Measurements from ENCODE around the gene FMNL1. TPM values are rescaled to one million over a fixed set of nuclear protein-coding genes. Genes with fewer than 3 reads are reported as not detected.

FMNL1 gene
- total RNA-seq, 1 experiment from 2014 or later = 20.0 TPM

GRCh38 chr17:45229681-45230409 is 8.2 kb downstream of the FMNL1 start:
- H3K27ac ChIP-seq (ENCODE audit: low read length) = peak overlapping the region; percentile 96
- no peaks in the 10 kb centered on the region for H3K9me3 ChIP-seq (ENCODE audit: control insufficient read depth, insufficient read depth, low read depth, low read length)
- no peaks in the 10 kb centered on the region for H3K36me3 ChIP-seq (ENCODE audit: control insufficient read depth, insufficient read depth, low read length)
- BruUV-seq (replicated peaks) = no TSS peak
- ChIA-PET POLR2A (interaction anchor here (1.2 kb wide), 1 partner anchor 87 kb away, joined by 3 read pairs; the partner anchor contains the start of gene MAP3K14), CTCF (interaction anchor here (0.9 to 2.2 kb wide), 3 partner anchors 11 to 95 kb away, joined by 3 to 14 read pairs (median 5); partner anchors contain the start of gene ACBD4)
- intact Hi-C loops (cut with micrococcal nuclease; ENCODE audit: unreplicated experiment) (no loop called here), in situ Hi-C loops (cut with HindIII; ENCODE audit: low pct_unique_long_range_greater_than_20kb, low sequenced_read_pairs) (no loop called here)
- no peaks in the 10 kb centered on the region for H3K27me3 ChIP-seq (ENCODE audit: control insufficient read depth, insufficient read depth, low read length)
- H3K4me1 ChIP-seq (ENCODE audit: control insufficient read depth, insufficient read depth, low read length) = peaks cover 58% of the 10 kb centered on the region
- no peak overlapping the region for H3K4me3 ChIP-seq (ENCODE audit: low read depth in 2 of 2, low read length in 2 of 2)
- ATAC-seq = no peak
- TF ChIP-seq POLR2AphosphoS5 (IDR thresholded peaks at IDR 0.05; ENCODE audit: low read depth, low read length) = no peak
- TF ChIP-seq, protein P1, sequence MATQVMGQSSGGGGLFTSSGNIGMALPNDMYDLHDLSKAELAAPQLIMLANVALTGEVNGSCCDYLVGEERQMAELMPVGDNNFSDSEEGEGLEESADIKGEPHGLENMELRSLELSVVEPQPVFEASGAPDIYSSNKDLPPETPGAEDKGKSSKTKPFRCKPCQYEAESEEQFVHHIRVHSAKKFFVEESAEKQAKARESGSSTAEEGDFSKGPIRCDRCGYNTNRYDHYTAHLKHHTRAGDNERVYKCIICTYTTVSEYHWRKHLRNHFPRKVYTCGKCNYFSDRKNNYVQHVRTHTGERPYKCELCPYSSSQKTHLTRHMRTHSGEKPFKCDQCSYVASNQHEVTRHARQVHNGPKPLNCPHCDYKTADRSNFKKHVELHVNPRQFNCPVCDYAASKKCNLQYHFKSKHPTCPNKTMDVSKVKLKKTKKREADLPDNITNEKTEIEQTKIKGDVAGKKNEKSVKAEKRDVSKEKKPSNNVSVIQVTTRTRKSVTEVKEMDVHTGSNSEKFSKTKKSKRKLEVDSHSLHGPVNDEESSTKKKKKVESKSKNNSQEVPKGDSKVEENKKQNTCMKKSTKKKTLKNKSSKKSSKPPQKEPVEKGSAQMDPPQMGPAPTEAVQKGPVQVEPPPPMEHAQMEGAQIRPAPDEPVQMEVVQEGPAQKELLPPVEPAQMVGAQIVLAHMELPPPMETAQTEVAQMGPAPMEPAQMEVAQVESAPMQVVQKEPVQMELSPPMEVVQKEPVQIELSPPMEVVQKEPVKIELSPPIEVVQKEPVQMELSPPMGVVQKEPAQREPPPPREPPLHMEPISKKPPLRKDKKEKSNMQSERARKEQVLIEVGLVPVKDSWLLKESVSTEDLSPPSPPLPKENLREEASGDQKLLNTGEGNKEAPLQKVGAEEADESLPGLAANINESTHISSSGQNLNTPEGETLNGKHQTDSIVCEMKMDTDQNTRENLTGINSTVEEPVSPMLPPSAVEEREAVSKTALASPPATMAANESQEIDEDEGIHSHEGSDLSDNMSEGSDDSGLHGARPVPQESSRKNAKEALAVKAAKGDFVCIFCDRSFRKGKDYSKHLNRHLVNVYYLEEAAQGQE (IDR thresholded peaks at IDR 0.05; ENCODE audit: insufficient read depth in 1 of 2, low read depth in 2 of 2, low read length in 1 of 2) = no peak
- no peak for TF ChIP-seq TCF7L2 (IDR thresholded peaks at IDR 0.05; ENCODE audit: low read depth, low read length)
- no peak for DNase-seq (ENCODE audit: low read depth, low spot score)

DNA sequence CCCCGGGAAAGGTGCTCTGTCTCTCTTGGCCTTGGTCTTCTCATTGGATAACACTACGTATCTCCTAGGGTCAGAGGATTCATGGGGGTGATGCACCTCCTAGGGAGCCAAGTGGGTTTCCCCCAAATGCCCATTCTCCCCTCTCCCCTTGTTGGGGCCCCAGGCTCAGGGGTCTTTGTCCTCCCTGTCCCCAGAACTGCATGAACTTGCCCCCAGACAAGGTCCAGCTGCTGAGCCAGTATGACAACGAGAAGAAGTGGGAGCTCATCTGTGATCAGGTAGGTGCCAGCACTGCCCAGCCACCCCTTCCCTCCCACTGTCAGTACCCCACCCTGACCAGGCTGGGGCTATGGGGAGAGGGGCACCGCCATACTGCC is 8.7 kb downstream of the FMNL1 start:
- H3K4me1 ChIP-seq (ENCODE audit: control insufficient read depth, insufficient read depth, low read length) = peaks cover 53% of the 10 kb centered on the region
- no peaks in the 10 kb centered on the region for H3K27me3 ChIP-seq (ENCODE audit: control insufficient read depth, insufficient read depth, low read length)
- CTCF ChIA-PET = interaction anchor here (0.9 to 2.2 kb wide), 3 partner anchors 11 to 95 kb away, joined by 3 to 14 read pairs (median 7); partner anchors contain the start of gene ACBD4
- no TSS peak for BruUV-seq (replicated peaks)
- no peaks in the 10 kb centered on the region for H3K36me3 ChIP-seq (ENCODE audit: control insufficient read depth, insufficient read depth, low read length)
- H3K27ac ChIP-seq (ENCODE audit: low read length) = peak overlapping the region; percentile 13; the same call in 1 of the 2 replicates
- ATAC-seq = no peak
- POLR2A ChIA-PET = interaction anchor here (1.2 kb wide), 1 partner anchor 87 kb away, joined by 3 read pairs; the partner anchor contains the start of gene MAP3K14
- intact Hi-C loops (cut with micrococcal nuclease; ENCODE audit: unreplicated experiment) (no loop called here), in situ Hi-C loops (cut with HindIII; ENCODE audit: low pct_unique_long_range_greater_than_20kb, low sequenced_read_pairs) (no loop called here)
- no peak overlapping the region for H3K4me3 ChIP-seq (ENCODE audit: low read depth in 2 of 2, low read length in 2 of 2)
- DNase-seq (ENCODE audit: low read depth, low spot score) = no peak
- H3K9me3 ChIP-seq (ENCODE audit: control insufficient read depth, insufficient read depth, low read depth, low read length) = no peaks in the 10 kb centered on the region
- TF ChIP-seq SIN3A (IDR thresholded peaks at IDR 0.05; ENCODE audit: borderline replicate concordance, insufficient read depth, low read depth, low read length) (no peak), TCF7L2 (IDR thresholded peaks at IDR 0.05; ENCODE audit: low read depth, low read length) (no peak), POLR2AphosphoS5 (IDR thresholded peaks at IDR 0.05; ENCODE audit: low read depth, low read length) (no peak)
- TF ChIP-seq, protein P1 (IDR thresholded peaks at IDR 0.05; ENCODE audit: insufficient read depth in 1 of 2, low read depth in 2 of 2, low read length in 1 of 2) = no peak
